GM12873 (cell line): ENCODE data around the gene PTPRD.

Experiments used
- CTCF ChIP-seq: IDR thresholded peaks from 2 replicates; pipeline ENCODE4 v1.5.1; 2012; ENCODE audit warnings: low read depth, mild to moderate bottlenecking, moderate library complexity, low read length, control low read depth; ENCODE audit not compliant: insufficient read depth; ENCODE audit errors: missing control alignments

The PTPRD gene

DNA sequence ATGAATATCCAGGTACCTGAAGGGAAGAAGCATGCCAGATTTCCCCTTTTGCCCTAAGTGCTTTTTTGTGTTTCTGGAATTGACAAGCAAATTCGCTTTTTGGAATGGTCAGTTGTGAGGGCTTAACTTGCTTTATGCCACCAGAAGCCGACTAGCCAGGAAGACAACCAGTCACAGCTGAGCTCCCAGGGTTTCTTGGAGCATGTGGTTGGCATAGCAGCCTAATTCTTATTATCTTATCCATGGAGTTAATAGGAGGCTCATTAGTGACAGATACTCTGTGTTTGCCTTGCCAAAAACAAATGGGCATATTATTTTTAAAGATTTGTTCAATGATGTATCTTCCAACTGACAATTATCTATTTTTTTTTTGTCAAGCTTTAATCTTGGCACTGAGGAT, 500.7 kb downstream of the PTPRD start:
- TF ChIP-seq CTCF: no peak

- TF ChIP-seq CTCF: no peak
These were observed 504.0 kb downstream of the PTPRD start for GRCh38 chr9:10108815-10109214.

DNA sequence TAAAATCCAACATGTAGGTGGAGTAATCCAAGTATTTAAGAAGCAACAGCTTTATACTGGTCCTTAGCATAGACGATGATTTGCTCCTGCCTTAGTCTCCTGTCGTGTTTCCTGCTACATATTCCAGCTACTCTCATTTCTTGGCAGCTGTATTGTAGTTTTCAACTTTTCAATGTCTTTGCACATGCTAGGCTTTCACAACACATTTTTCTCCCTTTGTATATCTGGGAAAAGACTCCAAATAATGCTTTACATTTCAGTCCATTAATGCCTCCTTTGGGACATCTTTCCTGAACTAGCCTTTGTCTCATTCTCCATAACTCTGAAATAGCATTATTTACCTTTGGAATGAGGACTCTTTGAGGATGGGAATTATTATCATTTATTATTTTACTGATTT, 508.0 kb downstream of the PTPRD start:
- no peak for TF ChIP-seq CTCF

DNA sequence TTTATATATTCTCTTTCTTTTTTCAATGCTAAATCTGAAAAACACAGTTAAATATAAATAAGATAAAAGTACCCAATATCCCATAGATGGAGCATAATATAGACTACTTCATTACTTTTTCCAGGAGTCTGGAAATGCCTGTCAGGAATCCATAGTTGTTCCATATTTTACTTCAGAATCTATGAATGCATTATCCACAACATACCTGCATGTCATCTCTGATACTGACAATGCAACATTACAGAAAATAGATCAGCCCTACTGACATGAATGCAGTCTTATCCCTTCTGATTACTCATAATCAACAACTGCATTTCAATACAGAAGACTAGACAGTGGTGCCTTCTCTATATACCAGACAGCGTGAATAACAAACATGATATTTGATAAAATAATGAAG, 517.6 kb downstream of the PTPRD start:
- TF ChIP-seq CTCF: no peak

DNA sequence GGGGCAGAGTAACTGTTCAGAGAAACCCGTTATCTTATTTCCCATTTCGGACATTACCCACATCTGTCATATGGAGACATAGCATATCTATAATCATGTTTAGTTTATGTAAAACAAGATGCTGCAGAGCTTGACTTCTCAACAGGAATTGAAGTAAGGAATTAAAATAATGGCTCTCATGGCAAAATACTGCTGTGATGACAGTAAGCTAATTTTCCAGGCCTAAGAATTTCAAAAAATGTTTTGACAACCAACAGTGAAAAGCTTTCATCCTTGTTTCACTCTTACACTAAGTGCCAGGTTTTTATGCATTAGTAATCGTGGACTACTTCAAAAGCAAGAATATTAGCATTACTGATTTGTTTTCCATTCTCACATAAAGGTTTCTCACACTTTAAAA, 518.2 kb downstream of the PTPRD start:
- no peak for TF ChIP-seq CTCF

GRCh38 chr9:10080012-10080411, 532.8 kb downstream of the PTPRD start:
- TF ChIP-seq CTCF: no peak

- TF ChIP-seq CTCF: no peak
These were observed 533.4 kb downstream of the PTPRD start for GRCh38 chr9:10079284-10079964.
